GM12891 (cell line): Measurements from ENCODE around the gene GPX4.
A peak's percentile ranks its signal among the peaks of the same experiment; 100 is the strongest.

Experiments
- PAX5 ChIP-seq: IDR thresholded peaks from 2 replicates; pipeline ENCODE4 v1.6.1; 2011; ENCODE audit warnings: low read length, moderate library complexity, mild to moderate bottlenecking; ENCODE audit not compliant: insufficient read depth, severe bottlenecking
- POLR2A ChIP-seq: IDR thresholded peaks from 2 replicates; pipeline ENCODE4 v1.6.1; 2011; ENCODE audit warnings: low read depth, low read length, control low read depth
- POLR2AphosphoS5 ChIP-seq: IDR thresholded peaks from 2 replicates; pipeline ENCODE4 v1.6.1; 2011; ENCODE audit warnings: low read depth, low read length, control low read depth
- POU2F2 ChIP-seq: IDR thresholded peaks from 2 replicates; pipeline ENCODE4 v1.6.1; 2011; ENCODE audit warnings: low read depth, mild to moderate bottlenecking, control low read depth, low read length, moderate library complexity
- SPI1 ChIP-seq: IDR thresholded peaks from 2 replicates; pipeline ENCODE4 v1.6.1; 2011; ENCODE audit warnings: low read depth, low read length, control low read depth
- TAF1 ChIP-seq: IDR thresholded peaks from 2 replicates; pipeline ENCODE4 v1.6.1; 2011; ENCODE audit warnings: low read depth, low read length, control low read depth

DNA sequence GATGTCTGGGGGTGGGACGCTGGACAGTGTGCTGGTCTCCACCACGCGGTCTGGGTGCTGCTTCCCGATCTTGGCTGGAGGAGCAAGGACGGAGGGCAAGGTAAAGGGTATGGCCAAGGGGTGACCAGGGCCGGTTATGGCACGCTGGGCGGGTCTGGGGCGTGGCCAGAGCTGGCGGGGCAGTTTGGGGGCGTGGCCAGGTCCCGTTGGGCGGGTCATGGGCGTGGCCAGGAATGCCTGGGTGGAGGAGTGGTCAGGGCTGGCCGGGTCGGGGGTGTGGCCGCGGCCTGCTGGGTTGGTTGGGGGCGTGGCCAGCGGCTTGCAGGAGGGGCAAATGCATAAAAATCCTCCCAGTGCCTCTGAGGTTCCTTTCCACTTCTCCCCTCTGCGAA lies 19.2 kb downstream of the GPX4 start:
- TF ChIP-seq POLR2AphosphoS5, result no peak
- TF ChIP-seq POLR2A, result no peak
- no peak for TF ChIP-seq TAF1
- no peak for TF ChIP-seq SPI1
- TF ChIP-seq PAX5, result no peak
- TF ChIP-seq POU2F2, result peak; percentile 59; the same call in 1 of the 2 replicates
